Activated gamma-delta T cell (primary cell): ENCODE results near the gene RAMAC.
"Not testable (repeated sequence)": the region's sequence is repeated elsewhere in the genome, so short reads cannot be mapped to it uniquely, and the experiment has no call there.

Source experiments
- DNase-seq: peaks from one replicate; lab custom pipeline; 2025; lab: John Stamatoyannopoulos, UW

Gene RAMAC

DNA sequence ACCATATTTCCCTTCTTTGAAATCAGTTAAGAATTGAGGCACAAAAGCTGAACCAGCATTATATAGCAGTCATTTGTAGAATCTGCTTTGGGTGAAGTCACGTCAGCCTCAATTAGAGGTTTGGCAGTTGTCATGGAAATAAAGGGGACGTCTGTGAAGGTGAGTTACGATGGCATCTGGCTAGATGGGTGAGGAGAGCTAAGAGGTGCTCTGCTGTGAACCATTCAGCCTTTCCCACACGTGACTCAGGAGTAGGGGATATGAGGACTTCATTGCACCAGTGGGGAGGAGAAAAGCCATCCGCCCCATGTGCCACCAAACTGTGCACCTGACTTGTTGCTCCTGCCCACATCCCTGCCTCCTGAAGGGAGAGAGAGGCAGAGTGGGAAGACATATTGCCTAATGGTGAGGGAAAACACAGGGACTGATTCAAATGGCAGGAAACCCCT lies 28.2 kb downstream of the RAMAC start:
- DNase-seq = no peak

DNA sequence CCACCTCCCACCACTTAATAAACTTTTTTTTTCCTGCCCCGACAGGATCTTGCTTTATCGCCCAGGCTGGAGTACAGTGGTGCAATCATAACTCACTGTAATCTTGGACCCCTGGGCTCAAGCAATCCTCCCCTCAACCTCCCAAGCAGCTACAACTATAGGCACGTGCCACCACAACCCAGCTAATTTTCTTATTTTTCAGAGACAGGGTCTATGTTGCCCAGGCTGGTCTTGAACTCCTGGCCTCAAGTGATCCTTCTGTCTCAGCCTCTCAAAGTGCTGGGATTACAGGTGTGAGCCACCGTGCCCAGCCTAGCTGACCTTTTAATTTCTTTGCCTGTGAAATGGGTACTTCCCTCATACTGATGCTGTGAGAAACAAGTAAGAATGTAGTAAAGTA lies 29.4 kb downstream of the RAMAC start:
- DNase-seq = no peak

DNA sequence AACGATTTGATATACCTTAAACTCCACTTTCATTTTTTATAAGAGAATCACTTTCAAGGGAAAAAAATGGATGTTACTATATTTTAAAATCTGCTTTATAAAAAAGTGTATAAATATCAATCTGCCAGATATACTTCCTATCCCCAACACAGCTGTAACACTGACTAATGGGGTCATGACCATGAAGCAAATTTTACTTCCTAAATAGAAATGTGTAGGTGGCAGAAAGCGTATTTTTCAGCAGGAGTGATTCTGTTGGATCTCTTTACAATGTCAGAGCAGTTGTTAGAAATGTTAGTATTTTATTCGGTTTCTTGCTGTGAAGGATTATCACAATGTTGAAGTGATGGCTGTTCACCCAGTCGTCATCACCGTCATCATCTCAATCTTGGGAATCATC lies 30.9 kb downstream of the RAMAC start:
- no peak for DNase-seq

DNA sequence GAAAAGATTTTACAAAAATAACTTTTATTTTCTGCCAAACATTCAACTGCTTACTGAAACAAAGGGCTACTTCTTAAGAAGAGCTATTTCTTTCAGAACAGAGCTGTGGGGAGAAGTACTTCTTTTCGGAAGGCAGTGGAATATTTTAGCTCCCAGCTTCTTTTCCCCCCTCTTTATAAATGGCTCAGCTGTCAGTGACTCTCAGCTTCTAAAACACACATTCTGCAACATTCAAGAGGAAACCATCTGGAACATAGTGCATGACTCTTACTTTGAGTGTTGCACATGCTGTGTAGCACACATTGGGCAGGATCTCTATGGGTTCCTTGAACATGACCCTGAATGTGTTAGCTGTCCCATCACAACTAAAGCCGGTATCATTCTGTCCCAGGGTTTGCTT lies 32.4 kb downstream of the RAMAC start:
- no peak for DNase-seq

DNA sequence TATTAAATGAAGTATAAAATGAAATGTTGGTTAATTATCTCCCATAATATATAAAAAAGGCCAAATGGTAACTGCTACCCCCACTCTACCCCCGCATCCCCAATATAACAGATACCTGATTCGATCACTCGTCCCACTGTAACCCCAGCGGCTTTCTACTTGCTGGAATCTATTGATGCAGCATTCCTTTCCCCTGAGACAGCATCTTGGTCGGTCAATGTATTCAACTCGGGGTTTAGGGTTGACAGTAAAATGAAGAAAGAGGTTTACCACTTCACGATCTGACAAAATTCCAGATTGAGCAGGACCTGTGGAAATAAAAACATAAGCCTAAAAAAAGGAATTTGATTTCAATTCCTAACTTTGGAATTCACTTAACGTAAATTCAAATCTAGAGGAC lies 44.0 kb downstream of the RAMAC start:
- DNase-seq = no peak

DNA sequence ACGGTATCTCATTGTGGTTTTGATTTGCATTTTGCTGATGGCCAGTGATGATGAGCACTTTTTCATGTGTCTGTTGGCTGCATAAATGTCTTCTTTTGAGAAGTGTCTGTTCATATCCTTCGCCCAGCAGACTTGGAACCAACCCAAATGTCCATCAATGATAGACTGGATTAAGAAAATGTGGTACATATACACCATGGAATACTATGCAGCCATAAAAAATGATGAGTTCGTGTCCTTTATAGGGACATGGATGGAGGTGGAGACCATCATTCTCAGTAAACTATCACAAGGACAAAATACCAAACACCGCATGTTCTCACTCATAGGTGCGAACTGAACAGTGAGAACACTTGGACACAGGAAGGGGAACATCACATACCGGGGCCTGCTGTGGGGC lies 45.2 kb downstream of the RAMAC start:
- not testable (repeated sequence) for DNase-seq

DNA sequence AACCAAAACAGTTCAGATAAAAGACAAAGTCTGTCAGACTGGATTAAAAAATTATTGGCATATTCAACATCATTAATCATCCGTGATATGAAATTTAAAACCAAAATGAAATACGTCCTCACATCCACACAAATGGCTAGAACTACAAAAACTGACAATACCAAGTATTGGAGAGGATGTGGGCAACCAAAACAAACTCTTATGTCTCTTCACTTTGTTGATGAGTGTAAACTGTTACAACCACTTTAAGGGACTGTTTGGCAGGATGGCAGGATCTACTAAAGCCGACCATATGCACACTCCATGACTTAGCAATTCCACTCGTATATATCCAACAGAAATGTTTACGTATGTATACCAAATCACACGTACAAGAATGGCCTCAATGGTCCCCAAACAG lies 50.2 kb downstream of the RAMAC start:
- DNase-seq = no peak

DNA sequence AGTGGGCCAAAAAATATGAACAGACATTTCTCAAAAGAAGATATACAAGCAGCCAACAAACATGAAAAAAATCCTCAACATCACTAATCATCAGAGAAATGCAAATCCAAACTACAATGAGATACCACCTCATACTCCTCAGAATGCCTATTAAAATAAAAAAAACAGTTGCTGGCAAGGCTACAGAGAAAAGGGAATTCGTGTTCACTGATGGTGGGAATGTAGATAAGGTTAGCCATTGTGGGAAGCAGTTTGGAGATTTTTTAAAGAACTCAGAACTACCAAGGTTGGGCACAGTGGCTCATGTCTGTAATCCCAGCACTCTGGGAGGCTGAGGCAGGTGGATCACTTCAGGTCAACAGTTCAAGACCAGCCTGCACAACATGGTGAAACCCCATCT lies 53.2 kb downstream of the RAMAC start:
- DNase-seq = no peak
